ENCODE data around the gene CDX2. TPM values are rescaled to one million over a fixed set of nuclear protein-coding genes. Genes with fewer than 3 reads are reported as not detected.

Gene CDX2
- total RNA-seq, 2 donors from 2014 or later: 0.09 to 0.34 TPM

DNA sequence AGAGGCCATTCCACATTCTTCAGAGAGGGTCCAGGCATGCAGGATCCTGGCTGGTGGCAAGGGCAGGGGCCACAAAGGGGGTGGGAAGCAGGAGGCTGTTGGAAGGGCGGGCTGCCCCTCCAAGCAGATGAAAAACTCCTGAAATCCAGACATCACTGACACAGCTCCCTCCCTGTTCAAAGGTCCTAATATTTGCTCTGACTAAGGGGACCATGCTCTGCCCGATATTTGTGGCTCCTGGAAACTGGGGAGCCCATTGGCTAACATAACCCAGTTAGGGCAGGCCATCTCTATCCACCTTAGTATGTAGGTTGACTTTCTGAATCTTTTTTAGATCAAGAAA is 3.3 kb upstream of the CDX2 start:
- TF ChIP-seq POLR2A (IDR thresholded peaks at IDR 0.05) (no peak), POLR2AphosphoS5 (IDR thresholded peaks at IDR 0.05) (no peak)
- TF ChIP-seq, protein P1, sequence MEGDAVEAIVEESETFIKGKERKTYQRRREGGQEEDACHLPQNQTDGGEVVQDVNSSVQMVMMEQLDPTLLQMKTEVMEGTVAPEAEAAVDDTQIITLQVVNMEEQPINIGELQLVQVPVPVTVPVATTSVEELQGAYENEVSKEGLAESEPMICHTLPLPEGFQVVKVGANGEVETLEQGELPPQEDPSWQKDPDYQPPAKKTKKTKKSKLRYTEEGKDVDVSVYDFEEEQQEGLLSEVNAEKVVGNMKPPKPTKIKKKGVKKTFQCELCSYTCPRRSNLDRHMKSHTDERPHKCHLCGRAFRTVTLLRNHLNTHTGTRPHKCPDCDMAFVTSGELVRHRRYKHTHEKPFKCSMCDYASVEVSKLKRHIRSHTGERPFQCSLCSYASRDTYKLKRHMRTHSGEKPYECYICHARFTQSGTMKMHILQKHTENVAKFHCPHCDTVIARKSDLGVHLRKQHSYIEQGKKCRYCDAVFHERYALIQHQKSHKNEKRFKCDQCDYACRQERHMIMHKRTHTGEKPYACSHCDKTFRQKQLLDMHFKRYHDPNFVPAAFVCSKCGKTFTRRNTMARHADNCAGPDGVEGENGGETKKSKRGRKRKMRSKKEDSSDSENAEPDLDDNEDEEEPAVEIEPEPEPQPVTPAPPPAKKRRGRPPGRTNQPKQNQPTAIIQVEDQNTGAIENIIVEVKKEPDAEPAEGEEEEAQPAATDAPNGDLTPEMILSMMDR (IDR thresholded peaks at IDR 0.05): no peak
- intact Hi-C loops (cut with DNase I): loop anchor here (10.0 kb wide), 1 partner anchor 438 kb away; no protein-coding TSS in a partner anchor
- WGBS: 77% methylated on average over 2 of the region's 2 CpGs
- no peak overlapping the region for H3K4me3 ChIP-seq
- no peaks in the 10 kb centered on the region for H3K36me3 ChIP-seq
- DNase-seq (ENCODE audit: low spot score): no peak
- no peak overlapping the region for H3K27ac ChIP-seq
- H3K4me1 ChIP-seq (replicated peaks): no peaks in the 10 kb centered on the region
- H3K9me3 ChIP-seq: no peaks in the 10 kb centered on the region
- H3K27me3 ChIP-seq (replicated peaks; ENCODE audit: insufficient read depth): peaks cover 75% of the 10 kb centered on the region

DNA sequence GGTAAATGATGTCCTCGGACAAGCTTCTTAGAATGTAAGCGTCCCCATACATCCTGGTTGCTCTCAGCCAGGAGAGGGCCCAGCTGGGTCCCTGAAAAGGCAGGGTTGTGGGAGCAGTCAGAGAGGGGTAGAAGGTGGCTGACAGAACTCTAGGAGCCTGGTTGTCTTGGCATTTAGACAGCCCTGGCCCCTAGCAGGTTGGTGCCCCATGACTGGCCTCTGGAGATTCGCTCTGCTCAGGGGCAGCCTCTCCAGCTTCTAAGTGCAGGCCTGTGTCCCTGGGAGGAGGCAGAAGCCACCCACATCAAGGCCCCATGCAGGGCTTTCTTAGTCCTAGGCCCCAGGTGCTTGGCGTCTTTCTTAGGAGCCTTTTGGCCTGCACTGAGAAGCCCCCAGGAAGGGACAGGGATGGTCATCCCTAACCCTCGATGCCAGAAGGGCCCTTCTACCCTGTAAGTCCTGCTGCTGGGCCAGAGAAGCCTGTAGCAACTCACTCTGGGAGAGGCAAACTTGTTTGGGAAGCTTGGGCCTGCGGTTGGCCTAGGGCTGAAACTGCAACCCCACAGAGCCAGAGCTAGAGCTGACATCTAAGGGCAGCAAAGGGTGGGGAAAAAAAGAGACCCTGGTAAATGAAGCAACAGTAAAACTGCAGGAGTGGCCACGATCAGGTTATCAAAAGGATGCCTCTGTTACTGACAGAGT is 2.8 kb upstream of the CDX2 start:
- intact Hi-C loops (cut with DNase I): loop anchor here (10.0 kb wide), 1 partner anchor 437 kb away; no protein-coding TSS in a partner anchor
- Histone ChIP-seq H3K27me3 (replicated peaks; ENCODE audit: insufficient read depth) (peaks cover 74% of the 10 kb centered on the region), H3K4me1 (replicated peaks) (peaks cover under 1% of the 10 kb centered on the region), H3K36me3 (no peaks in the 10 kb centered on the region), H3K9me3 (no peaks in the 10 kb centered on the region), H3K27ac (no peak overlapping the region), H3K4me3 (no peak overlapping the region)
- DNase-seq (ENCODE audit: low spot score): no peak
- WGBS: 68% methylated on average over 7 of the region's 7 CpGs
- TF ChIP-seq, protein P1 (IDR thresholded peaks at IDR 0.05): no peak
- TF ChIP-seq POLR2AphosphoS5 (IDR thresholded peaks at IDR 0.05): no peak

DNA sequence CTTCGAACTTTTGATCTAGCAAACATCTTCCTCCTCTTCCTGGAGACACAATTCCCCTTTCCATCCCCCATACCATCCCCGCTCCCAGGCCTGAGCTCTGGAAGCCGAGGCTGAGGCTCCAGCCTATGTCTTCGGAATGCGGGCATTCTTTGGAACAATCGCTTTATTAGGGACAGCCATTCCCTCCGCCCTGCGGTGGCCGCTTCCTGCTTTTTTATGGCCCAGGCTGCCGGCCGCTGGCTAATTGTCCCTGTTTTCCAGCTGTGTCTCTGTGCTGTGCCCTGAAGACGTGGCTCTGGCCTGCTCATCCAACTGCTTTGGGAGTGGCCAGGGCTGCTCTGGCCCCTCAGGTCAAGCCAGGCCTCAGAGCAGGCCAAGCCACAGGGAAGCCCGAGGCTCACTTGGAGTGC is 2.1 kb upstream of the CDX2 start:
- Histone ChIP-seq H3K4me1 (replicated peaks) (peaks cover 7% of the 10 kb centered on the region), H3K27ac (no peak overlapping the region), H3K36me3 (no peaks in the 10 kb centered on the region), H3K4me3 (no peak overlapping the region), H3K9me3 (no peaks in the 10 kb centered on the region), H3K27me3 (replicated peaks; ENCODE audit: insufficient read depth) (peaks cover 71% of the 10 kb centered on the region)
- TF ChIP-seq POLR2A (IDR thresholded peaks at IDR 0.05) (no peak), POLR2AphosphoS5 (IDR thresholded peaks at IDR 0.05) (no peak)
- TF ChIP-seq, protein P1 (IDR thresholded peaks at IDR 0.05): no peak
- no peak for DNase-seq (ENCODE audit: low spot score)
- WGBS: 63% methylated on average over 13 of the region's 13 CpGs
- intact Hi-C loops (cut with DNase I): loop anchor here (10.0 kb wide), 1 partner anchor 436 kb away; no protein-coding TSS in a partner anchor

GRCh38 chr13:27970382-27971235 is 1.5 kb upstream of the CDX2 start:
- DNase-seq (ENCODE audit: low spot score): no peak
- H3K36me3 ChIP-seq: no peaks in the 10 kb centered on the region
- peaks cover 65% of the 10 kb centered on the region for H3K27me3 ChIP-seq (replicated peaks; ENCODE audit: insufficient read depth)
- no peak overlapping the region for H3K4me3 ChIP-seq
- TF ChIP-seq, protein P1 (IDR thresholded peaks at IDR 0.05): no peak
- no peak for TF ChIP-seq POLR2AphosphoS5 (IDR thresholded peaks at IDR 0.05)
- TF ChIP-seq POLR2A (IDR thresholded peaks at IDR 0.05): no peak
- WGBS: 14% methylated on average over 53 of the region's 53 CpGs
- no peak overlapping the region for H3K27ac ChIP-seq
- peaks cover 7% of the 10 kb centered on the region for H3K4me1 ChIP-seq (replicated peaks)
- intact Hi-C loops (cut with DNase I): loop anchor here (10.0 kb wide), 1 partner anchor 436 kb away; no protein-coding TSS in a partner anchor
- H3K9me3 ChIP-seq: no peaks in the 10 kb centered on the region
